Measurements from ENCODE around the gene SPINT4.
A peak's percentile ranks its signal among the peaks of the same experiment; 100 is the strongest.
"Not testable (repeated sequence)": the region's sequence is repeated elsewhere in the genome, so short reads cannot be mapped to it uniquely, and the experiment has no call there.

Gene SPINT4

GRCh38 chr20:45722047-45722446 is at the start of gene SPINT4:
Gene SPINT4, plus strand, starts transcription at chr20:45722347. Its CDS starts 21 bp downstream, at chr20:45722368.
- DNase-seq, result no peak

- no peak for DNase-seq
Observed at GRCh38 chr20:45672765-45673164, 49.4 kb upstream of the SPINT4 start.

- DNase-seq, result no peak
Observed at GRCh38 chr20:45679650-45680049, 42.5 kb upstream of the SPINT4 start.

GRCh38 chr20:45685896-45686295 is 36.3 kb upstream of the SPINT4 start:
- DNase-seq, result no peak

- DNase-seq, result not testable (repeated sequence)
Observed at GRCh38 chr20:45693346-45693745, 28.8 kb upstream of the SPINT4 start.

- no peak for DNase-seq
Observed at GRCh38 chr20:45695496-45695895, 26.7 kb upstream of the SPINT4 start.

GRCh38 chr20:45701104-45701503 is 21.0 kb upstream of the SPINT4 start:
- DNase-seq, result no peak

GRCh38 chr20:45701873-45702272 is 20.3 kb upstream of the SPINT4 start, which contains the start of gene WFDC13:
Gene WFDC13, plus strand, starts transcription at chr20:45702038. Its CDS starts 86 bp downstream, at chr20:45702124.
- no peak for DNase-seq

- DNase-seq, result no peak
Observed at GRCh38 chr20:45704969-45705637, 17.0 kb upstream of the SPINT4 start, which contains the start of gene WFDC10B. Gene WFDC10B, minus strand, starts transcription at chr20:45705019. Its CDS starts 19,027 bp downstream, at chr20:45685992.

- DNase-seq, result not testable (repeated sequence)
Observed at GRCh38 chr20:45716141-45716688, 5.9 kb upstream of the SPINT4 start.

- DNase-seq, result no peak
Observed at GRCh38 chr20:45725134-45725533, 3.0 kb downstream of the SPINT4 start.

GRCh38 chr20:45727044-45727443 is 4.9 kb downstream of the SPINT4 start:
- no peak for DNase-seq

- no peak for DNase-seq
Observed at GRCh38 chr20:45732199-45732598, 10.1 kb downstream of the SPINT4 start.

- DNase-seq, result no peak
Observed at GRCh38 chr20:45735552-45735951, 13.4 kb downstream of the SPINT4 start.

GRCh38 chr20:45735988-45736387 is 13.8 kb downstream of the SPINT4 start:
- DNase-seq, result no peak

GRCh38 chr20:45742596-45742995 is 20.4 kb downstream of the SPINT4 start:
- no peak for DNase-seq

GRCh38 chr20:45745015-45745414 is 22.9 kb downstream of the SPINT4 start:
- no peak for DNase-seq

- no peak for DNase-seq
Observed at GRCh38 chr20:45751721-45752120, 29.6 kb downstream of the SPINT4 start.

GRCh38 chr20:45752746-45753145 is 30.6 kb downstream of the SPINT4 start:
- DNase-seq, result peak in 1 of 2 experiments; percentile 42

- no peak for DNase-seq
Observed at GRCh38 chr20:45758096-45758495, 35.9 kb downstream of the SPINT4 start.

GRCh38 chr20:45759921-45760320 is 37.8 kb downstream of the SPINT4 start:
- DNase-seq, result not testable (repeated sequence)

- DNase-seq, result not testable (repeated sequence)
Observed at GRCh38 chr20:45761966-45762365, 39.8 kb downstream of the SPINT4 start.

GRCh38 chr20:45764618-45765282 is 42.6 kb downstream of the SPINT4 start:
- not testable (repeated sequence) for DNase-seq

GRCh38 chr20:45765307-45765875 is 43.2 kb downstream of the SPINT4 start:
- no peak for DNase-seq

Data from activated T-cell treated with anti-CD3 and anti-CD28 coated beads, Interleukin-2, amount 50 U/mL, for 48 hours (primary cell).